GM18498 (cell line): ENCODE data around the gene ENTPD6.

ENCODE experiments used
- ATAC-seq: cut with Tn5 transposase; IDR thresholded peaks from one replicate; pipeline ENCODE4 v1.9.1; 2021; ENCODE audit warnings: mild to moderate bottlenecking, moderate library complexity; ENCODE audit not compliant: unreplicated experiment

Gene ENTPD6

DNA sequence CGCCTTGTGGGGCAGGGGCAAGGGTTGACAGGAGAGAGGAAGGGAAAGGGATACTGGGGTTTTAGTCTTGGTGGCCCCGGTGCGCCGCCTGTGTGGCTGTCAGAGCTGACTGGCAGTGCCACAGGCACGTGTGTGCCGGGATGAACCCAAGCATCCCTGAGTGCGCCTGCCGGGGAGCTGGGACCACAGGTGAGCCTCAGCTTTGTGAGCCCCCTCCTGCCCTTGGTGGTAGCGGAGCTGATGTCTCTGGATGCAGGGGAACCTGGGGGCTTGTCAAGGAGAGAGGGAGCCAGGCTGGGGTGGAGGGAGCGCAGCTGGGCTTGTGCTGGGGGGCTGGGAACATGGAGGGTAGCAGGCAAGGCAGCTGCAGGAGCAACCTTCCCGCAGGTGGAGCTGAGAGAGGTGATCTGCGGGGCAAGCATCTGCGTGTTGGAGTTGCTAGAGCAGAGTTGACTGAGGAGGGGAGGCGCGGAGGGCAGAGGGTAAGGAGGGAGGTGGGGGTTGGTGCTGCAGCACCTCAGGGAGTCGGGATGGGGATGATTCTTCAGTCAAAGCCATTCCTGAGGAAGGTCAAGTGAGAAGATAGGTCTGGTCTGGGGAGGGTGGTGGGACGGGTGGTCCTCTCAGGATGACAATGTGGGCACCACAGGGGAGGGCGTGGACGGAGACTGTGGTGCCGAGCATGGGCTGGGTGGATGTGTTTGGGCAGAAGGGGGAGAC, 80.5 kb downstream of the ENTPD6 start:
- no peak for ATAC-seq
